Right ventricle myocardium superior (tissue), 1 donor: ENCODE measurements around the gene RTTN. TPM values are rescaled to one million over a fixed set of nuclear protein-coding genes. Genes with fewer than 3 reads are reported as not detected.

ENCODE experiments used
- ATAC-seq: fragments of 200-7000 bp; cut with Tn5 transposase; one replicate; pipeline ENCODE4 v1.9.1; 2020; ENCODE audit warnings: mild to moderate bottlenecking; ENCODE audit not compliant: poor library complexity
- DNase-seq: peaks from one replicate; pipeline ENCODE4 v3.0.0-alpha.2; 2020
- intact Hi-C: fragments of 100-400 bp; cut with DNase I; formaldehyde crosslinking; loops from one replicate; pipeline ENCODE4 v1.11.2; 2022
- total RNA-seq: library from RNA; stranded (reverse); fragmentation: NEBNext Ultra II Directional; extraction: Animal tissue kit (Norgen Biotek cat#: 25700); gene quantifications from one replicate; pipeline ENCODE4 v1.2.1, GENCODE V29; 2021
- donor health status: DM: no; HTN: yes; CAD: no; lungs with severe emphysema.

Gene RTTN
- total RNA-seq, 1 donor from 2014 or later, result 11.1 TPM

DNA sequence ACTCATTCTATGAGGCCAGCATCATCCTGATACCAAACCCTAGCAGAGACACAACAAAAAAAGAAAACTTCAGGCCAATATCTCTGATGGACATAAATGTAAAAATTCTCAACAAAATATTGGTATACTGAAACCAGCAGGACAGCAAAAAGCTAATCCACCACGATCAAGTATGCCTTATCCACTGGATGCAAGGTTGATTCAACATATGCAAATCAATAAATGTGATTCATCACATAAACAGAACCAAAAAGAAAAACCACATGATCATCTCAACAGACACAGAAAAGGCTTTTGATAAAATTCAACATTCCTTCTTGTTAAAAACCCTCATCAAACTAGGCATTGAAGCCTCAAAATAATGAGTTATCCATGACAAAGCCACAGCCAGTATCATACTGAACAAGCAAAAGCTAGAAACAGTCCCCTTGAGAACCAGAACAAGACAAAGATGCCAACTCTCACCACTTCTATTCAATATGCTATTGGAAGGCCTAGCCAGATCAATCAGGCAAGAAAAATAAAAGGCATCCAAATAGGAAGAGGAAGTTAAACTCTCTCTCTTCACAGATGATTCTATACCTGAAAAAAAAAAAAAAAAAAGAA, 45.3 kb downstream of the RTTN start:
- DNase-seq (no peak), ATAC-seq (no peak)
- intact Hi-C loops, result no loop called here

DNA sequence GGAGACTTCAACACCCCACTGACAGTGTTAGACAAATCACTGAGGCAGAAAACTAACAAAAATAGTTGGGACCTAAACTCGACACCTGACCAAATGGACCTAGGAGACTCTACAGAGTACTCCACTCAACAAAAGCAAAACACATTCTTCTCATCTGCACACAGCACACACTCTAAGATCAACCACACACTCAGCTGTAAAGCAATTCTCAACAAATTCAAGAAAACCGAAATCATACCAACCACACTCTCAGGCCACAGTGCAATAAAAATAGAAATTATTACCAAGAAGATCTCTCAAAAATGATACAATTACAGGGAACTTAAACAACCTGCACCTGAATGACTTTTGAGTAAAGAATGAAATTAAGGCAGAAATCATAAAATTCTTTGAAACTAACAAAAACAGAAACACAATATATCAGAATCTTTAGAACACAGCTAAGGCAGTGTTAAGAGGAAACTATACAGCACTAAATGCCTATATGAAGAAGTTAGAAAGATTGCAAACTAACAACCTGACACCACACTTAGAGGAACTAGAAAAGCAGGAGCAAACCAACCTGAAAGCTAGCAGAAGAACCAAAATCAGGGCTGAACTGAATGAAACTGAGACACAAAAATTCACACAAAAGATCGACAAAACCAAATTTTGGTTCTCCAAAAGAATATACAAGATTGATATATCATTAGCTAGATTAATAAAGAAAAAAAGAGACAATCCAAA, 46.3 kb downstream of the RTTN start:
- DNase-seq, result no peak
- intact Hi-C loops, result no loop called here
- ATAC-seq, result no peak

- intact Hi-C loops, result no loop called here
- no peak for ATAC-seq
- DNase-seq, result no peak
Observed at GRCh38 chr18:70156886-70157285, 48.6 kb downstream of the RTTN start.

GRCh38 chr18:70154591-70155194, 50.8 kb downstream of the RTTN start:
- DNase-seq, result no peak
- no peak for ATAC-seq
- intact Hi-C loops, result no loop called here

GRCh38 chr18:70151614-70152013, 53.9 kb downstream of the RTTN start:
- ATAC-seq, result no peak
- intact Hi-C loops, result no loop called here

GRCh38 chr18:70149616-70150301, 55.7 kb downstream of the RTTN start:
- no peak for ATAC-seq
- DNase-seq, result no peak
- intact Hi-C loops, result no loop called here

More at GRCh38 chr18:70151614-70152013, 53.9 kb downstream of the RTTN start:
- DNase-seq, result no peak

GRCh38 chr18:70149156-70149555, 56.3 kb downstream of the RTTN start:
- no peak for DNase-seq
- intact Hi-C loops, result no loop called here
- ATAC-seq, result no peak

DNA sequence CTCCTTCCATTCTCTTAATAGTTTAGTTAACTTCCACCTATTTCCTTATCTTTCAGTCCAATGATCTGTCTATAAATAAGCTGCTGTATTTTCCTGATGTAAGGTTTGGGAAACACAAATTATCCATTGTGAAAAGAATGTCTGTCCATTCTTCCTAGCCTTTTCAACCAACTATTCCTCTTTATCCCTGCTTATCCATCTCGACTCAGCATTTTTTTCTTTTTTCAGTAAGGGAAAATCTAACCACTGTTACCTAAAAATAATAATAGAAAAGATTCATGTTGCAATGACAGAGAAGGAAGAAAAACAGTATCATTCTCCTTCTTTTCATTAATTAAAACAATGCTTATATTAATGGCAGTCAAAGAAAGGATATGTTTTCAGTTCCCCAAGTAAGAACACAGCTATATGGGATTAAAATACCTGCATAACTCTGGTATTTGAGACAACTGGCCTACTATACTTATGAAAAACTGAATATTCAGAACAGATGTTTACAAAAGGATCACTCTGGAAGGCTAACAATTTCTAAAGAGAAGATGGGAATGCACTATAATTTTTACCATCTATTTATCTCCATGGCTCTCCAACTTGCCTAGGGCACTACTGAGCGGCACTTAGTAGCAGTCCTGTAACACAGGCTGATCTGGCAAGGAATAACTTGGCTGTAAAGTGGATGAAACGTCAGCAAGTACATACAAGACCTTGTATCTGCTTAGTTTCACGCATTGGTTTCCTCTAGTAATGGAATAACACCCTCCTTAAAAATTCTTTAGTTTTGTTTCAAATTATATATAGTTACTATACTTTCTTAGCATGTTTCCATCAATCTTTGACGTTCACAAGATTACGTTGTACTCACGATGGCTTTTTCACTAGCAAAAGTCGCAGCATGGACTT, 57.2 kb downstream of the RTTN start:
- DNase-seq (no peak), ATAC-seq (no peak)
- intact Hi-C loops, result no loop called here

DNA sequence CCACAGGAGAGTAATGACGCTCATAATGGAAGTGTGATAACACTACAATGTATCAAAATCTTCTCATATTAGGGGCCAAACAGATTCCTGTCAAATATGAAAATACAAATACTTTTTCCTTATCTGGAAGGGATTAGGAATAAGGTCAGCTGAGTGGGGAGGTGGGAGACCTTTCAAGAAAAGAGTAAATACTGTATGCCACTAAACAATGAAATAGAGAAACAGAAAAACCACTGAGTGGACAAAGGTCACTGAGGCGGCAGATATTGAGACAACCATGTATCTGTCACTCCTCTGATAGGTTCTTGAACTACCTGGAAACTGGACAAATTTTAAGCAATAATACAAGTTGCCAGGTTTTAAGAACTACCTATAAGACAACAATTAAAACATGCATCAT, 59.3 kb downstream of the RTTN start:
- DNase-seq (no peak), ATAC-seq (no peak)
- intact Hi-C loops, result no loop called here

DNA sequence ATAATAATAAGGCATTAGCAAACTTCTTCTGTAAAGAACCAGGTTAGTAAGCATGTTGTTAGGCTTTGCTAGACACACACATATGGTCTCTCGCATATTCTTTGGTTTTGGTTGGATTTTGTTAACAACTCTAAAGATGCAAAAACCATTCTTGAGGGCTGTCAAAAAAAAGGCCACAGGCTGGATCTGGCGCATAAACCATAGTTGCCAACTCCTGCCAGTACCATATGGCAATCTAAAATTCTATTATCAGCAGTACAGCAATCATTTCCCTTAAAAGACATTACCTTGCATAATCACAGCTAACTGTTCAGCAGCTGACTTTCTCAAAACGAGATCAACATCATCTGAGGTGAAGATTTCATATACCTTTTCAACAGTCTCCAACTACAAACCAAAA, 63.5 kb downstream of the RTTN start:
- ATAC-seq (no peak), DNase-seq (no peak)
- intact Hi-C loops, result no loop called here

GRCh38 chr18:70139138-70139537, 66.3 kb downstream of the RTTN start:
- no peak for ATAC-seq
- DNase-seq, result no peak
- intact Hi-C loops, result no loop called here

DNA sequence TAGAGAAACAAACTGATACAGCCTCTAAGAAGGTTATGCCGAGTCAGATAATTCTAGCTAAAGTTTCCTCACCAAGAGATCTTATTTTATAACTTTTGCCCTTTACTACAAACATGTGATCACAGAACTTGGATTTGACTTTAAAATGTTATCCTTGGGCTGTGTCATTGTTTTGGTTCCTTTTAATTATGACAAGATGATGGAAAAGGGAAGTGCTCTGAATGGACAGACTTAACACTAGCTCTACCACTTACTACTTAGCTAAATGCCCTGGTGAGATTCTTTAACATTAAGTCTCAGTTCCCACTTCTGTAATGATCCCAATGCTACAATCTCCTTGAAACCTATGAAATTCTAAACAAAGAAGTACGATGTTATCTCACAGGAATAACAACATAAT, 69.9 kb downstream of the RTTN start:
- ATAC-seq (no peak), DNase-seq (no peak)
- intact Hi-C loops, result no loop called here

- ATAC-seq, result no peak
- intact Hi-C loops, result no loop called here
Observed at GRCh38 chr18:70132999-70133398, 72.5 kb downstream of the RTTN start.

GRCh38 chr18:70128271-70128670, 77.2 kb downstream of the RTTN start:
- ATAC-seq, result no peak
- intact Hi-C loops, result no loop called here
- no peak for DNase-seq

More at GRCh38 chr18:70132999-70133398, 72.5 kb downstream of the RTTN start:
- no peak for DNase-seq

- ATAC-seq (no peak), DNase-seq (no peak)
- intact Hi-C loops, result no loop called here
Observed at GRCh38 chr18:70127359-70127758, 78.1 kb downstream of the RTTN start.

DNA sequence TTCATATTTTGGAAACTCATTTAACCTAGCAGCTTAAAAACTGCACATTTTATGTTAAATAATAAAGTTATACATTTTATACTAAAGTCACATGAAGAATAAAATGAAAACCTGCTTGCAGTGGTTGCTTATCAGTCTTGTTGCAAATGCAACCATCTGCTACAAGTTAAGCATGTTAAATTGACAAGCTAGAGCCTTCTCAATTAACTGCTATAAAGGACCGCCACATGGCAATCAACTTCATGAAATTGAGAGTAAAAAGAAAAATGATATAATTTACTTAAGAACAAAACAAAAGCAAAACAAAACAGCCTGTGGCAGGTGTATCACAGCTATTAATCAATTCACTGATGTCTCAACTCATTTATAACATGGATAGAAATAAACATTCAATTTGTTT, 78.7 kb downstream of the RTTN start:
- no peak for DNase-seq
- ATAC-seq, result no peak
- intact Hi-C loops, result no loop called here

- ATAC-seq (no peak), DNase-seq (no peak)
- intact Hi-C loops, result no loop called here
Observed at GRCh38 chr18:70124139-70124538, 81.3 kb downstream of the RTTN start.

- DNase-seq (no peak), ATAC-seq (no peak)
- intact Hi-C loops, result no loop called here
Observed at GRCh38 chr18:70121842-70122241, 83.6 kb downstream of the RTTN start.

DNA sequence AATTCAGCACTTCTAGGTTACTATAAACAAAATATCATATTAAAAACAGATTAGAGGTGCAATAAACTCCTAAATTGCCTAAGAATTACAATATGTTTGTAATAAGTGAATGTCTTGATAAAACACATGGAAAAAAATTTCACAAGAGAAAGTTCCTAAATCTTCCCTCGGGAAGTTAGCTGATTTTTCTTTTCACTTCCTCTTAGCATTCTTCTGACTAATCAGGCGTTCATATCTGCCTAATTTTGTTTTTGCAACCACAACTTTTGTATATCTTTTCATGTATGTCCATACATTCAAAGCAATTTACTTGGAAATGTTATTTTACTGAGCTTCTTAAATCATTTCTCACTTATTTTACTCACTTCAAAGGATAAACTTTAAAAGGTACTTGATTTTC, 88.5 kb downstream of the RTTN start:
- ATAC-seq (no peak), DNase-seq (no peak)
- intact Hi-C loops, result no loop called here
